H9 (cell line): ENCODE data around the gene STYXL1. TPM values are rescaled to one million over a fixed set of nuclear protein-coding genes. Genes with fewer than 3 reads are reported as not detected.
A peak's percentile ranks its signal among the peaks of the same experiment; 100 is the strongest.

ENCODE experiments used
- DNase-seq: peaks from one replicate; pipeline ENCODE4 v3.0.0-alpha.2; 2017
- H2AFZ ChIP-seq: one replicate; pipeline ENCODE4 v1.6.1; 2013; ENCODE audit warnings: mild to moderate bottlenecking, low read length, control low read depth, moderate library complexity
- H2AK5ac ChIP-seq: 2 replicates; pipeline ENCODE4 v1.6.1; 2013; ENCODE audit warnings: low read length, control low read depth, mixed read lengths; ENCODE audit not compliant: insufficient read length
- H2BK120ac ChIP-seq: one replicate; pipeline ENCODE4 v1.6.1; 2013; ENCODE audit warnings: low read depth, mild to moderate bottlenecking, low read length, control low read depth, inconsistent platforms; ENCODE audit not compliant: poor library complexity, severe bottlenecking
- H2BK12ac ChIP-seq: 2 replicates; pipeline ENCODE4 v1.6.1; 2013; ENCODE audit warnings: low read length, control low read depth, mixed read lengths, low read depth; ENCODE audit not compliant: insufficient read length
- H2BK15ac ChIP-seq: 2 replicates; pipeline ENCODE4 v1.6.1; 2013; ENCODE audit warnings: low read depth, low read length, control low read depth
- H2BK20ac ChIP-seq: one replicate; pipeline ENCODE4 v1.6.1; 2013; ENCODE audit warnings: low read depth, mild to moderate bottlenecking, low read length, control low read depth, inconsistent platforms; ENCODE audit not compliant: poor library complexity, severe bottlenecking
- H2BK5ac ChIP-seq: 2 replicates; pipeline ENCODE4 v1.6.1; 2013; ENCODE audit warnings: low read length, control low read depth, mixed read lengths; ENCODE audit not compliant: insufficient read length
- H3K14ac ChIP-seq: 2 replicates; pipeline ENCODE4 v1.6.1; 2013; ENCODE audit warnings: low read length, control low read depth; ENCODE audit not compliant: insufficient read depth
- H3K18ac ChIP-seq: 2 replicates; pipeline ENCODE4 v1.6.1; 2013; ENCODE audit warnings: low read depth, mild to moderate bottlenecking, mixed read lengths, low read length, control low read depth; ENCODE audit not compliant: insufficient read length
- H3K23ac ChIP-seq: 2 replicates; pipeline ENCODE4 v1.6.1; 2013; ENCODE audit warnings: low read length, control low read depth, mixed read lengths, low read depth; ENCODE audit not compliant: insufficient read length
- H3K23me2 ChIP-seq: 2 replicates; pipeline ENCODE4 v1.6.1; 2013; ENCODE audit warnings: low read depth, mild to moderate bottlenecking, mixed read lengths, low read length, control low read depth; ENCODE audit not compliant: insufficient read length, poor library complexity, severe bottlenecking
- H3K27ac ChIP-seq: 2 replicates; pipeline ENCODE4 v1.5.1; 2013; ENCODE audit warnings: low read length, control low read depth, mixed read lengths, low read depth; ENCODE audit not compliant: insufficient read length
- H3K27me3 ChIP-seq: 2 replicates; pipeline ENCODE4 v1.6.1; 2013; ENCODE audit warnings: low read length, control low read depth, inconsistent platforms; ENCODE audit not compliant: insufficient read depth
- H3K4ac ChIP-seq: 2 replicates; pipeline ENCODE4 v1.6.1; 2013; ENCODE audit warnings: low read depth, mild to moderate bottlenecking, control low read depth, inconsistent platforms, low read length, moderate library complexity
- H3K4me1 ChIP-seq: 2 replicates; pipeline ENCODE4 v1.6.1; 2013; ENCODE audit warnings: low read length, control low read depth, inconsistent platforms; ENCODE audit not compliant: insufficient read depth
- H3K4me2 ChIP-seq: 2 replicates; pipeline ENCODE4 v1.6.1; 2013; ENCODE audit warnings: low read length, control low read depth, mixed read lengths; ENCODE audit not compliant: insufficient read length, insufficient read depth
- H3K56ac ChIP-seq: 2 replicates; pipeline ENCODE4 v1.6.1; 2013; ENCODE audit warnings: low read depth, mild to moderate bottlenecking, mixed read lengths, low read length, control low read depth; ENCODE audit not compliant: insufficient read length
- H3K79me1 ChIP-seq: 2 replicates; pipeline ENCODE4 v1.6.1; 2013; ENCODE audit warnings: low read depth, mild to moderate bottlenecking, moderate library complexity, low read length, control low read depth, inconsistent platforms; ENCODE audit not compliant: insufficient read depth, poor library complexity, severe bottlenecking
- H3K79me2 ChIP-seq: 2 replicates; pipeline ENCODE4 v1.6.1; 2013; ENCODE audit warnings: low read length, control low read depth, inconsistent platforms; ENCODE audit not compliant: insufficient read depth
- H3K9ac ChIP-seq: 2 replicates; pipeline ENCODE4 v1.6.1; 2013; ENCODE audit warnings: low read length, control low read depth, mixed read lengths; ENCODE audit not compliant: insufficient read length; ENCODE audit errors: extremely low read depth
- H3K9me3 ChIP-seq: one replicate; pipeline ENCODE4 v1.6.1; 2013; ENCODE audit warnings: low read depth, low read length, inconsistent platforms; ENCODE audit not compliant: control insufficient read depth
- H3T11ph ChIP-seq: one replicate; pipeline ENCODE4 v1.6.1; 2013; ENCODE audit warnings: mild to moderate bottlenecking, low read length, control low read depth, inconsistent platforms
- H4K20me1 ChIP-seq: one replicate; pipeline ENCODE4 v1.6.1; 2013; ENCODE audit not compliant: control insufficient read depth, insufficient read length, insufficient read depth
- H4K5ac ChIP-seq: 2 replicates; pipeline ENCODE4 v1.6.1; 2013; ENCODE audit warnings: low read depth, mild to moderate bottlenecking, mixed read lengths, low read length, control low read depth; ENCODE audit not compliant: insufficient read length
- H4K8ac ChIP-seq: replicated peaks from 2 replicates; pipeline ENCODE4 v1.6.1; 2013; ENCODE audit warnings: low read length, control low read depth, mixed read lengths, low read depth; ENCODE audit not compliant: insufficient read length
- H4K91ac ChIP-seq: 2 replicates; pipeline ENCODE4 v1.6.1; 2013; ENCODE audit warnings: low read depth, mild to moderate bottlenecking, moderate library complexity, mixed read lengths, low read length, control low read depth; ENCODE audit not compliant: insufficient read length
- H3K27ac Mint-ChIP-seq, 3 experiments: 2 replicates in 2 of 3; 3 replicates in 1 of 3; pipeline ENCODE4 v1.8.0; 2020 to 2021; ENCODE audit warnings: mixed read lengths in 3 of 3, mild to moderate bottlenecking in 1 of 3, moderate library complexity in 1 of 3
- H3K27me3 Mint-ChIP-seq: 2 replicates; pipeline ENCODE4 v1.8.0; 2021; ENCODE audit warnings: low read depth, mild to moderate bottlenecking, moderate library complexity, mixed read lengths
- H3K36me3 Mint-ChIP-seq, 3 experiments: 2 replicates in 2 of 3; 3 replicates in 1 of 3; pipeline ENCODE4 v1.8.0; 2020 to 2021; ENCODE audit warnings: low read depth in 3 of 3, mixed read lengths in 3 of 3; ENCODE audit not compliant: insufficient read depth in 1 of 3
- H3K4me1 Mint-ChIP-seq, 2 experiments: 2 replicates each; pipeline ENCODE4 v1.8.0; 2020; ENCODE audit warnings: mixed read lengths in 2 of 2
- H3K4me3 Mint-ChIP-seq, 2 experiments: 2 replicates in 1 of 2; 3 replicates in 1 of 2; pipeline ENCODE4 v1.8.0; 2020 to 2021; ENCODE audit warnings: mild to moderate bottlenecking in 2 of 2, mixed read lengths in 2 of 2, moderate library complexity in 1 of 2
- H3K9me3 Mint-ChIP-seq, 2 experiments: 2 replicates in 1 of 2; 3 replicates in 1 of 2; pipeline ENCODE4 v1.8.0; 2020; ENCODE audit warnings: mild to moderate bottlenecking in 2 of 2, mixed read lengths in 2 of 2, moderate library complexity in 1 of 2
- WGBS: extraction: QIAGEN DNeasy Blood & Tissue Kit; methylation state at CpG from one replicate; pipeline ENCODE4 v1.1.7; 2013; ENCODE audit warnings: missing lambda C conversion rate, low lambda C conversion rate, mixed read lengths; ENCODE audit not compliant: insufficient read length; ENCODE audit errors: extremely low coverage; 5-methylcytosine and 5-hydroxymethylcytosine counted together
- total RNA-seq: library from RNA; stranded (reverse); gene quantifications from 2 replicates; pipeline ENCODE4 v1.2.1, GENCODE V29; 2021
- TF ChIP-seq, protein P1 (sequence below): fragments of 200-600 bp; sonication (generic); conservative IDR thresholded peaks from 3 replicates; pipeline ENCODE4 v1.8.0; 2021; ENCODE audit warnings: antibody characterized with exemption, mild to moderate bottlenecking

Gene STYXL1
- total RNA-seq, 1 experiment from 2014 or later, result 38.7 TPM

DNA sequence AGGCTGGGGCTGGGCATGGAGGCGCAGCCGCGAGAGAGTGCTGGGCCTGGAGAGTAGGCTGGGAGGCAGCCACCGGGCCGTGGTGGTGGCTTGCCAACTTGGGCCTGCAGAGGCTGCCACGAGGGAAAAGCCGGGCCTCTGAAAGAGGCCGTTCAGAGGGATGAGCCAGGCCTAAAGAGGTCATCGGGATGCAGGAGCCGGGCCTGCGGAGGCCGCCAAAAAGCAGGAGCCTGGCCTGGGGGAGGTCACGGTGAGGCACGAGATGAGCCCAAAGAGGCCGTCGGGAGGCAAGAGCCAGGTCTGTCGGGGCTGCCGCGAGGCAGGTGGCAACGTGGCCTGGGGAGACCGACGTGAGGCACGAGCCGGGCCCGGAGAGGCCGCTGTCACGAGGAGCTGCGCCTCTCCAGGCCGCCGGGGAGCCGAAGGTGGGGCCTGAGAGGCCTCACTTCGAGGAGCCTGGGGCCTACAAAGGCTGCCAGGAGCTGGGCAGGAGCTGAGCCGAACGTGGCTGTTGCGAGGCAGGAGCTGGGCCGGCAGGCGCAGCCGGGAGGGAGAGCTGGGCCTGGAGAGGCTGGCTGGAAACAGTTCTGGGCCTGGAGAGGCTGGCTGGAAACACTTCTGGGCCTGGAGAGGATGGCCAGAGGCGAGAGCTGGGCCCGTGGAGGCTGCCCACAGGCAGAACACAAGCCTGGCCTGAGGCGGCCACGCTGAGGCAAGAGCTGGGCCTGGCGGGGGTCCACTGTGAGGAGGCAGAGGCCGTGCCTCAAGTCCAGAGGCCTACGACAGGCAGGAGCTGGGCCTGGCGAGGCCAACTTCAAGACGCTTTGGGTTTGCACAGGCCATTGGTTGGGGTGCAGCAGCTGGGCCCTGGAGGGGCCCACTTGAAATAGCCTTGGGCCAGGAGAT lies 24.7 kb upstream of the STYXL1 start:
- Histone ChIP-seq H3K18ac (peak overlapping the region; percentile 14), H4K5ac (no peak overlapping the region), H3K23ac (no peak overlapping the region), H4K20me1 (no peaks in the 10 kb centered on the region), H3K4ac (no peak overlapping the region), H2BK15ac (no peak overlapping the region), H4K91ac (no peak overlapping the region), H3K27ac (no peak overlapping the region), H3K79me2 (no peaks in the 10 kb centered on the region), H3K4me1 (no peaks in the 10 kb centered on the region), H2BK12ac (no peak overlapping the region), H2BK5ac (no peak overlapping the region), H2AFZ (no peak overlapping the region), H3K27me3 (no peaks in the 10 kb centered on the region), H3K56ac (no peak overlapping the region), H3K79me1 (no peaks in the 10 kb centered on the region), H3T11ph (no peak overlapping the region), H2BK120ac (no peak overlapping the region), H2AK5ac (no peak overlapping the region), H3K23me2 (no peaks in the 10 kb centered on the region), H3K9me3 (no peaks in the 10 kb centered on the region), H3K9ac (no peak overlapping the region), H4K8ac (no peak overlapping the region), H2BK20ac (no peak overlapping the region), H3K4me2 (no peak overlapping the region), H3K14ac (no peak overlapping the region)
- Mint-ChIP-seq H3K27me3 (no peaks in the 10 kb centered on the region; the same call in 1 of the 2 replicates), H3K4me1 (peaks cover 4 to 7% of the 10 kb centered on the region in 2 experiments; a peak in 3 of 4 replicates), H3K9me3 (no peaks in the 10 kb centered on the region), H3K27ac (peak overlapping the region in 1 of 3 experiments; percentile 61; a peak in 2 of 7 replicates), H3K4me3 (no peak overlapping the region), H3K36me3 (peaks cover 0 to 5% (median 3%) of the 10 kb centered on the region in 3 experiments; a peak in 5 of 7 replicates)
- WGBS, result no CpG with 5 or more reads among the region's 47 CpGs
- DNase-seq, result peak; percentile 34
- TF ChIP-seq, protein P1, sequence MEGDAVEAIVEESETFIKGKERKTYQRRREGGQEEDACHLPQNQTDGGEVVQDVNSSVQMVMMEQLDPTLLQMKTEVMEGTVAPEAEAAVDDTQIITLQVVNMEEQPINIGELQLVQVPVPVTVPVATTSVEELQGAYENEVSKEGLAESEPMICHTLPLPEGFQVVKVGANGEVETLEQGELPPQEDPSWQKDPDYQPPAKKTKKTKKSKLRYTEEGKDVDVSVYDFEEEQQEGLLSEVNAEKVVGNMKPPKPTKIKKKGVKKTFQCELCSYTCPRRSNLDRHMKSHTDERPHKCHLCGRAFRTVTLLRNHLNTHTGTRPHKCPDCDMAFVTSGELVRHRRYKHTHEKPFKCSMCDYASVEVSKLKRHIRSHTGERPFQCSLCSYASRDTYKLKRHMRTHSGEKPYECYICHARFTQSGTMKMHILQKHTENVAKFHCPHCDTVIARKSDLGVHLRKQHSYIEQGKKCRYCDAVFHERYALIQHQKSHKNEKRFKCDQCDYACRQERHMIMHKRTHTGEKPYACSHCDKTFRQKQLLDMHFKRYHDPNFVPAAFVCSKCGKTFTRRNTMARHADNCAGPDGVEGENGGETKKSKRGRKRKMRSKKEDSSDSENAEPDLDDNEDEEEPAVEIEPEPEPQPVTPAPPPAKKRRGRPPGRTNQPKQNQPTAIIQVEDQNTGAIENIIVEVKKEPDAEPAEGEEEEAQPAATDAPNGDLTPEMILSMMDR, result no peak
